GM12878 (cell line): ENCODE results near the gene TMEM150B. TPM values are rescaled to one million over a fixed set of nuclear protein-coding genes. Genes with fewer than 3 reads are reported as not detected.

Experiments used
- ATAC-seq: fragments of 200-7000 bp; cut with Tn5 transposase; 3 replicates; pipeline ENCODE4 v1.9.1; 2020; ENCODE audit warnings: mild to moderate bottlenecking, moderate library complexity
- BruUV-seq: library from RNA; stranded (reverse); fragments of 400-500 nt; replicated peaks from 2 replicates; lab custom pipeline; 2021; lab: Mats Ljungman, UMichigan
- CTCF ChIA-PET: fragments of 300-600 bp; sonication (Branson Sonifier 250); formaldehyde crosslinking; extraction: SDS; loops from one replicate; lab custom pipeline; 2021; ENCODE audit warnings: inconsistent platforms; lab: Yijun Ruan, JAX
- POLR2A ChIA-PET: fragments of 350-600 bp; formaldehyde crosslinking; extraction: SDS; loops from one replicate; lab custom pipeline; 2021; ENCODE audit warnings: inconsistent platforms; lab: Charles Lee
- RAD21 ChIA-PET: fragments of 300-600 bp; sonication (Branson Sonifier 250); formaldehyde crosslinking; loops from one replicate; lab custom pipeline; 2023; ENCODE audit warnings: antibody characterized with exemption; ENCODE audit not compliant: unreplicated experiment; lab: Charles Lee
- SMC1A ChIA-PET: fragments of 300-600 bp; sonication (Branson Sonifier 250); formaldehyde crosslinking; loops from one replicate; lab custom pipeline; 2023; ENCODE audit not compliant: unreplicated experiment, uncharacterized antibody; lab: Charles Lee
- DNase-seq: peaks from one replicate; pipeline ENCODE4 v3.0.0-alpha.2; 2011; ENCODE audit warnings: low read depth, low spot score
- FAIRE-seq: peaks from 3 replicates; lab custom pipeline; 2011; peaks lifted over from hg19 to GRCh38; lab: Jason Lieb, UNC
- H2AFZ ChIP-seq: 2 replicates; pipeline ENCODE4 v1.6.0; 2011; ENCODE audit warnings: low read depth, low read length, control low read depth; ENCODE audit not compliant: control insufficient read depth
- H3K27ac ChIP-seq: 2 replicates; pipeline ENCODE4 v1.5.1; 2011; ENCODE audit warnings: control low read depth; ENCODE audit not compliant: control insufficient read depth, insufficient read depth
- H3K27me3 ChIP-seq, 2 experiments: replicated peaks in 1 of 2; 2 replicates each; pipeline versions ENCODE4 v1.6.0 to v1.6.1; 2011; ENCODE audit warnings: low read length in 1 of 2; ENCODE audit not compliant: control insufficient read depth in 2 of 2, insufficient read depth in 2 of 2
- H3K36me3 ChIP-seq, 2 experiments: 2 replicates each; pipeline ENCODE4 v1.5.1; 2011; ENCODE audit warnings: low read length in 1 of 2; ENCODE audit not compliant: control insufficient read depth in 2 of 2, insufficient read depth in 2 of 2
- H3K4me1 ChIP-seq: 2 replicates; pipeline ENCODE4 v1.6.1; 2011; ENCODE audit warnings: mild to moderate bottlenecking, low read length, moderate library complexity, mixed read lengths; ENCODE audit not compliant: control insufficient read depth, insufficient read depth
- H3K4me2 ChIP-seq: 2 replicates; pipeline ENCODE4 v1.6.0; 2011; ENCODE audit warnings: control low read depth; ENCODE audit not compliant: control insufficient read depth, insufficient read depth
- H3K4me3 ChIP-seq: fragments of 200-600 bp; sonication (generic); 2 replicates; pipeline ENCODE4 v1.5.1; 2016
- H3K79me2 ChIP-seq: 2 replicates; pipeline ENCODE4 v1.6.0; 2011; ENCODE audit warnings: low read length; ENCODE audit not compliant: control insufficient read depth, insufficient read depth
- H3K9ac ChIP-seq: 2 replicates; pipeline ENCODE4 v1.8.0; 2011; ENCODE audit warnings: low read length, control low read depth, mixed read lengths; ENCODE audit not compliant: control insufficient read depth, insufficient read depth
- H3K9me3 ChIP-seq: replicated peaks from 3 replicates; pipeline ENCODE4 v1.5.1; 2011; ENCODE audit warnings: mild to moderate bottlenecking, low read length; ENCODE audit not compliant: control insufficient read depth, insufficient read depth
- H4K20me1 ChIP-seq: 2 replicates; pipeline ENCODE4 v1.6.0; 2011; ENCODE audit not compliant: control insufficient read depth, insufficient read depth
- BACH1 ChIP-seq: fragments of 450-650 bp; IDR thresholded peaks from 2 replicates; pipeline ENCODE4 v1.6.1; 2017; ENCODE audit warnings: mild to moderate bottlenecking, borderline replicate concordance
- LARP7 ChIP-seq: fragments of 450-650 bp; IDR thresholded peaks from 2 replicates; pipeline ENCODE4 v1.6.1; 2017; ENCODE audit warnings: mild to moderate bottlenecking
- MXI1 ChIP-seq: fragments of 150-350 bp; IDR thresholded peaks from 2 replicates; pipeline ENCODE4 v1.6.1; 2011; ENCODE audit warnings: low read depth, mild to moderate bottlenecking, inconsistent platforms, low read length, improper control_type of control experiment
- NR2F1 ChIP-seq: fragments of 450-650 bp; conservative IDR thresholded peaks from 2 replicates; pipeline ENCODE4 v1.6.1; 2017; ENCODE audit warnings: mild to moderate bottlenecking
- RFX5 ChIP-seq: IDR thresholded peaks from 2 replicates; pipeline ENCODE4 v1.6.1; 2011; ENCODE audit warnings: low read depth, low read length, improper control_type of control experiment
- RUNX3 ChIP-seq: IDR thresholded peaks from 2 replicates; pipeline ENCODE4 v1.6.1; 2012; ENCODE audit warnings: low read length, inconsistent platforms
- SIN3A ChIP-seq: IDR thresholded peaks from 2 replicates; pipeline ENCODE4 v1.6.1; 2012; ENCODE audit warnings: low read depth, low read length, improper control_type of control experiment
- SIX5 ChIP-seq: IDR thresholded peaks from 2 replicates; pipeline ENCODE4 v1.6.1; 2011; ENCODE audit warnings: mild to moderate bottlenecking, low read depth, low read length, moderate library complexity; ENCODE audit not compliant: severe bottlenecking
- SP1 ChIP-seq: IDR thresholded peaks from one replicate; pipeline ENCODE4 v1.6.1; 2011; ENCODE audit warnings: low read depth, low read length
- SPI1 ChIP-seq: IDR thresholded peaks from 2 replicates; pipeline ENCODE4 v1.6.1; 2011; ENCODE audit warnings: low read depth, mild to moderate bottlenecking, low read length, moderate library complexity, borderline replicate concordance; ENCODE audit not compliant: insufficient read depth
- ZBED1 ChIP-seq: IDR thresholded peaks from 2 replicates; pipeline ENCODE4 v1.6.1; 2016; ENCODE audit warnings: borderline replicate concordance
- ZNF384 ChIP-seq: IDR thresholded peaks from 2 replicates; pipeline ENCODE4 v1.6.1; 2012; ENCODE audit warnings: low read depth, mild to moderate bottlenecking, low read length, improper control_type of control experiment, borderline replicate concordance
- WGBS: methylation state at CpG from one replicate; pipeline ENCODE4 v1.1.6; 2016; ENCODE audit warnings: low lambda C conversion rate; ENCODE audit not compliant: insufficient replicate concordance, insufficient coverage; ENCODE audit errors: missing lambda C conversion rate; 5-methylcytosine and 5-hydroxymethylcytosine counted together
- in situ Hi-C: fragments of 300-500 bp; cut with MboI; formaldehyde crosslinking; loops from 9 replicates; pipeline ENCODE4 v1.14.3; 2018; ENCODE audit warnings: mixed read lengths
- intact Hi-C: fragments of 100-400 bp; cut with micrococcal nuclease; formaldehyde crosslinking; loops from one replicate; pipeline ENCODE4 v1.14.2; 2022; ENCODE audit not compliant: unreplicated experiment
- polyA plus RNA-seq, 11 experiments: library from polyadenylated mRNA; depleted of rRNA in 4 of 11; unstranded in 6 of 11; stranded (reverse) in 5 of 11; fragments of >200 nt; fragmentation: Nextera tagmentation in 4 of 11; fragmentation: Illumina TruSeq in 1 of 11; extraction: Ambion mirVana in 4 of 11; extraction: Trizol in 1 of 11; gene quantifications; 1 replicate in 1 of 11; 2 replicates in 10 of 11; pipeline versions ENCODE4 v1.2.1 to v1.2.3, GENCODE V29; 2011 to 2016; ENCODE audit warnings: inconsistent platforms in 2 of 11, missing spikeins in 2 of 11, low read depth in 1 of 11
- total RNA-seq, 4 experiments: library from RNA; depleted of rRNA in 3 of 4; stranded (reverse); fragments of >200 nt in 3 of 4; fragmentation: Illumina TruSeq in 1 of 4; extraction: Trizol in 1 of 4; gene quantifications; 2 replicates each; pipeline versions ENCODE4 v1.2.1 to v1.2.3, GENCODE V29; 2013 to 2021
- TF ChIP-seq, protein P1 (sequence below): IDR thresholded peaks from 2 replicates; pipeline ENCODE4 v1.6.1; 2012; ENCODE audit warnings: low read depth, low read length, improper control_type of control experiment
- TF ChIP-seq, protein P2 (sequence below): fragments of 450-650 bp; IDR thresholded peaks from 2 replicates; pipeline ENCODE4 v1.6.1; 2017; ENCODE audit warnings: antibody characterized with exemption, mild to moderate bottlenecking, moderate library complexity
- TF ChIP-seq, protein P3 (sequence below): IDR thresholded peaks from 2 replicates; pipeline ENCODE4 v1.6.1; 2012; ENCODE audit warnings: low read depth, low read length, improper control_type of control experiment
- TF ChIP-seq, protein P4 (sequence below): fragments of 450-650 bp; IDR thresholded peaks from 2 replicates; pipeline ENCODE4 v1.6.1; 2016; ENCODE audit warnings: mild to moderate bottlenecking

TMEM150B gene
- total and polyA plus RNA-seq, 10 of the 15 experiments (the other 5 are each of a cell fraction or from before 2014, with no cell fraction given) = 0.09 to 0.23 (median 0.18) TPM; not detected in 6

DNA sequence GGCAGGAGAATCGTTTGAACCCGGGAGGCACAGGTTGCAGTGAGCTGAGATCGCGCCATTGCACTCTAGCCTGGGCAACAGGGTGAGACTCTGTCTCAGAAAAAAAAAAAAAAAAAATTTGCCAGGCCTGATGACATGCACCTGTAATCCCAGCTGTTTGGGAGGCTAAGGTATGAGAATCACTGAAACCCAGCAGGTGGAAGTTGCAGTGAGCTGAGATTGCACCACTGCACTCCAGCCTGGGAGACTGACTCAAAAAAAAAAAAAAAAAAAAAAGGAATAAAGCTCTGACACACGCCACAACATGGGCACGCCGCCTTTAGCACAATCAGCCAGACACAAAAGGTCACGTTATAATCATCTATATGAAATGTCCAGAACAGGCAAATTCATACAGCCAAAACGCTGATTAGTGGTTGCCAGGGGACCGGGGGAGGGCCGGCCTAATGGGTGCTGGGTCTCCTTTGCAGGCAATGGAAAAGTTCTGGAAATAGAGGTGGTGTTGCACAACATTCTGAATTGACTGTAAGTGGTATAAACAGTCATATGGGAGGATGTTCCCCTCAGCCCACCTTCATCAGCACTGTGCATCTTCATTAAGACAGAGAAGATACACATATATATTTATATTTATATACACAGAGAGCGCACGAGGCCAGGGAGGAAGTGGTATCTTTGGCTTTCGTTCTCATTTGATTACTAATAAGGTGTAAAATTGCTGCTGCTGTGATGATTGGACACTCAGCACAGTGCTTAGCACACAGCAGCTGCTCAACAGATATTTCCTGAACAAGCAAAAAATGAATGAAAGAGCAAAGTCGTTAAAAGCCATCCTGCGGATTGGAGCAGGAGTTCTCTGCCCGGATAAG is 49.1 kb downstream of the TMEM150B start:
- ChIA-PET CTCF (interaction anchor here (1.0 to 2.6 kb wide), 3 partner anchors 16 to 25 kb away, joined by 4 to 7 read pairs (median 6); no protein-coding TSS in a partner anchor), SMC1A (interaction anchor here (0.5 to 7.6 kb wide), 7 partner anchors 16 to 202 kb away, joined by 3 to 68 read pairs (median 4); partner anchors contain the start of genes ISOC2 and PPP6R1), RAD21 (interaction anchor here (0.6 to 3.8 kb wide), 4 partner anchors 15 to 63 kb away, joined by 3 to 46 read pairs (median 3); no protein-coding TSS in a partner anchor), POLR2A (interaction anchor here (0.6 to 6.1 kb wide), 9 partner anchors 14 to 776 kb away, joined by 3 to 86 read pairs (median 4); partner anchors contain the start of genes KMT5C and PPP6R1)
- WGBS = 9% methylated on average over 16 of the region's 17 CpGs
- H3K4me2 ChIP-seq = peak overlapping the region; percentile 92
- no peak for DNase-seq
- BruUV-seq = no TSS peak
- H3K27ac ChIP-seq = peak overlapping the region; percentile 80
- H3K4me1 ChIP-seq = peaks cover 41% of the 10 kb centered on the region
- H3K9me3 ChIP-seq = no peaks in the 10 kb centered on the region; the same call in 2 of the 3 replicates
- peak overlapping the region; percentile 65 for H3K9ac ChIP-seq
- H2AFZ ChIP-seq = peak overlapping the region; percentile 40; the same call in 1 of the 2 replicates
- peak; percentile 75 for ATAC-seq
- H3K36me3 ChIP-seq = peaks cover 0 to 3% of the 10 kb centered on the region in 2 experiments; a peak in 1 of 4 replicates
- peak; percentile 13 for FAIRE-seq
- in situ Hi-C loops = no loop called here
- intact Hi-C loops = loop anchor here (1.0 kb wide), 1 partner anchor 17 kb away; the partner anchor contains the start of gene PPP6R1
- no peaks in the 10 kb centered on the region for H3K27me3 ChIP-seq
- H3K79me2 ChIP-seq = no peaks in the 10 kb centered on the region; the same call in 1 of the 2 replicates
- H3K4me3 ChIP-seq = 0 out of 2 replicates have a peak overlapping the region, but pooled peaks have one; percentile 10
- H4K20me1 ChIP-seq = no peaks in the 10 kb centered on the region
- TF ChIP-seq ZNF384 (peak; percentile 43), MXI1 (peak; percentile 36; the same call in 1 of the 2 replicates), NR2F1 (no peak), SP1 (peak; percentile 12), SPI1 (peak; percentile 87), BACH1 (0 out of 2 replicates have a peak, but pooled peaks have one; percentile 11), RUNX3 (peak; percentile 81), SIX5 (no peak), RFX5 (no peak), SIN3A (0 out of 2 replicates have a peak, but pooled peaks have one; percentile 39), LARP7 (no peak), ZBED1 (no peak)
- TF ChIP-seq, protein P1, sequence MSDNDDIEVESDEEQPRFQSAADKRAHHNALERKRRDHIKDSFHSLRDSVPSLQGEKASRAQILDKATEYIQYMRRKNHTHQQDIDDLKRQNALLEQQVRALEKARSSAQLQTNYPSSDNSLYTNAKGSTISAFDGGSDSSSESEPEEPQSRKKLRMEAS = peak; percentile 22; the same call in 1 of the 2 replicates
- TF ChIP-seq, protein P2, sequence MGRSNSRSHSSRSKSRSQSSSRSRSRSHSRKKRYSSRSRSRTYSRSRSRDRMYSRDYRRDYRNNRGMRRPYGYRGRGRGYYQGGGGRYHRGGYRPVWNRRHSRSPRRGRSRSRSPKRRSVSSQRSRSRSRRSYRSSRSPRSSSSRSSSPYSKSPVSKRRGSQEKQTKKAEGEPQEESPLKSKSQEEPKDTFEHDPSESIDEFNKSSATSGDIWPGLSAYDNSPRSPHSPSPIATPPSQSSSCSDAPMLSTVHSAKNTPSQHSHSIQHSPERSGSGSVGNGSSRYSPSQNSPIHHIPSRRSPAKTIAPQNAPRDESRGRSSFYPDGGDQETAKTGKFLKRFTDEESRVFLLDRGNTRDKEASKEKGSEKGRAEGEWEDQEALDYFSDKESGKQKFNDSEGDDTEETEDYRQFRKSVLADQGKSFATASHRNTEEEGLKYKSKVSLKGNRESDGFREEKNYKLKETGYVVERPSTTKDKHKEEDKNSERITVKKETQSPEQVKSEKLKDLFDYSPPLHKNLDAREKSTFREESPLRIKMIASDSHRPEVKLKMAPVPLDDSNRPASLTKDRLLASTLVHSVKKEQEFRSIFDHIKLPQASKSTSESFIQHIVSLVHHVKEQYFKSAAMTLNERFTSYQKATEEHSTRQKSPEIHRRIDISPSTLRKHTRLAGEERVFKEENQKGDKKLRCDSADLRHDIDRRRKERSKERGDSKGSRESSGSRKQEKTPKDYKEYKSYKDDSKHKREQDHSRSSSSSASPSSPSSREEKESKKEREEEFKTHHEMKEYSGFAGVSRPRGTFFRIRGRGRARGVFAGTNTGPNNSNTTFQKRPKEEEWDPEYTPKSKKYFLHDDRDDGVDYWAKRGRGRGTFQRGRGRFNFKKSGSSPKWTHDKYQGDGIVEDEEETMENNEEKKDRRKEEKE = no peak
- TF ChIP-seq, protein P3, sequence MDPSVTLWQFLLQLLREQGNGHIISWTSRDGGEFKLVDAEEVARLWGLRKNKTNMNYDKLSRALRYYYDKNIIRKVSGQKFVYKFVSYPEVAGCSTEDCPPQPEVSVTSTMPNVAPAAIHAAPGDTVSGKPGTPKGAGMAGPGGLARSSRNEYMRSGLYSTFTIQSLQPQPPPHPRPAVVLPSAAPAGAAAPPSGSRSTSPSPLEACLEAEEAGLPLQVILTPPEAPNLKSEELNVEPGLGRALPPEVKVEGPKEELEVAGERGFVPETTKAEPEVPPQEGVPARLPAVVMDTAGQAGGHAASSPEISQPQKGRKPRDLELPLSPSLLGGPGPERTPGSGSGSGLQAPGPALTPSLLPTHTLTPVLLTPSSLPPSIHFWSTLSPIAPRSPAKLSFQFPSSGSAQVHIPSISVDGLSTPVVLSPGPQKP = 0 out of 2 replicates have a peak, but pooled peaks have one; percentile 10
- TF ChIP-seq, protein P4, sequence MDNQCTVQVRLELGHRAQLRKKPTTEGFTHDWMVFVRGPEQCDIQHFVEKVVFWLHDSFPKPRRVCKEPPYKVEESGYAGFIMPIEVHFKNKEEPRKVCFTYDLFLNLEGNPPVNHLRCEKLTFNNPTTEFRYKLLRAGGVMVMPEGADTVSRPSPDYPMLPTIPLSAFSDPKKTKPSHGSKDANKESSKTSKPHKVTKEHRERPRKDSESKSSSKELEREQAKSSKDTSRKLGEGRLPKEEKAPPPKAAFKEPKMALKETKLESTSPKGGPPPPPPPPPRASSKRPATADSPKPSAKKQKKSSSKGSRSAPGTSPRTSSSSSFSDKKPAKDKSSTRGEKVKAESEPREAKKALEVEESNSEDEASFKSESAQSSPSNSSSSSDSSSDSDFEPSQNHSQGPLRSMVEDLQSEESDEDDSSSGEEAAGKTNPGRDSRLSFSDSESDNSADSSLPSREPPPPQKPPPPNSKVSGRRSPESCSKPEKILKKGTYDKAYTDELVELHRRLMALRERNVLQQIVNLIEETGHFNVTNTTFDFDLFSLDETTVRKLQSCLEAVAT = peak; percentile 41; the same call in 1 of the 2 replicates
